ENCODE data around the gene CDX2. TPM values are rescaled to one million over a fixed set of nuclear protein-coding genes. Genes with fewer than 3 reads are reported as not detected.

CDX2 gene
- polyA plus RNA-seq, 1 experiment: not detected

GRCh38 chr13:27985600-27985999, 16.5 kb upstream of the CDX2 start:
- Histone ChIP-seq H3K9me3 (ENCODE audit: control insufficient read depth, insufficient read depth, low read length) (no peaks in the 10 kb centered on the region), H3K27ac (ENCODE audit: low read depth, low read length) (no peak overlapping the region), H3K27me3 (ENCODE audit: control insufficient read depth, insufficient read depth, low read length) (peaks cover 42% of the 10 kb centered on the region), H3K4me3 (ENCODE audit: low read depth, low read length) (no peak overlapping the region)
- ChIA-PET CTCF (interaction anchor here (0.6 to 8.3 kb wide), 12 partner anchors 12 to 1056 kb away, joined by 3 to 219 read pairs (median 8); no protein-coding TSS in a partner anchor), POLR2A (no interaction called here)
- TF ChIP-seq CTCF (IDR thresholded peaks at IDR 0.05; ENCODE audit: low read depth, low read length): no peak
- DNase-seq (ENCODE audit: low read depth, low spot score): no peak

- Histone ChIP-seq H3K9me3 (ENCODE audit: control insufficient read depth, insufficient read depth, low read length) (no peaks in the 10 kb centered on the region), H3K27me3 (ENCODE audit: control insufficient read depth, insufficient read depth, low read length) (peaks cover 58% of the 10 kb centered on the region), H3K27ac (ENCODE audit: low read depth, low read length) (no peak overlapping the region), H3K4me3 (ENCODE audit: low read depth, low read length) (no peak overlapping the region)
- ChIA-PET CTCF (interaction anchor here (0.8 to 8.3 kb wide), 8 partner anchors 12 to 622 kb away, joined by 5 to 219 read pairs (median 32); no protein-coding TSS in a partner anchor), POLR2A (no interaction called here)
- TF ChIP-seq CTCF (IDR thresholded peaks at IDR 0.05; ENCODE audit: low read depth, low read length): no peak
- DNase-seq (ENCODE audit: low read depth, low spot score): no peak
Observed at GRCh38 chr13:27982361-27982760, 13.2 kb upstream of the CDX2 start.

GRCh38 chr13:27981006-27981708, 12.0 kb upstream of the CDX2 start:
- Histone ChIP-seq H3K9me3 (ENCODE audit: control insufficient read depth, insufficient read depth, low read length) (no peaks in the 10 kb centered on the region), H3K4me3 (ENCODE audit: low read depth, low read length) (no peak overlapping the region), H3K27ac (ENCODE audit: low read depth, low read length) (no peak overlapping the region), H3K27me3 (ENCODE audit: control insufficient read depth, insufficient read depth, low read length) (peaks cover 62% of the 10 kb centered on the region)
- TF ChIP-seq CTCF (IDR thresholded peaks at IDR 0.05; ENCODE audit: low read depth, low read length): no peak
- POLR2A ChIA-PET: no interaction called here
- CTCF ChIA-PET: interaction anchor here (0.6 to 7.6 kb wide), 4 partner anchors 27 to 620 kb away, joined by 3 to 155 read pairs (median 4); no protein-coding TSS in a partner anchor
- DNase-seq (ENCODE audit: low read depth, low spot score): no peak

- peaks cover 69% of the 10 kb centered on the region for H3K27me3 ChIP-seq (ENCODE audit: control insufficient read depth, insufficient read depth, low read length)
- H3K4me3 ChIP-seq (ENCODE audit: low read depth, low read length): no peak overlapping the region
- ChIA-PET POLR2A (no interaction called here), CTCF (interaction anchor here (0.9 to 7.6 kb wide), 2 partner anchors 26 to 620 kb away, joined by 4 to 155 read pairs; no protein-coding TSS in a partner anchor)
- TF ChIP-seq CTCF (IDR thresholded peaks at IDR 0.05; ENCODE audit: low read depth, low read length): no peak
- H3K27ac ChIP-seq (ENCODE audit: low read depth, low read length): no peak overlapping the region
- DNase-seq (ENCODE audit: low read depth, low spot score): no peak
- H3K9me3 ChIP-seq (ENCODE audit: control insufficient read depth, insufficient read depth, low read length): no peaks in the 10 kb centered on the region
Observed at GRCh38 chr13:27980280-27980998, 11.3 kb upstream of the CDX2 start.

GRCh38 chr13:27979765-27980279, 10.7 kb upstream of the CDX2 start:
- TF ChIP-seq CTCF (IDR thresholded peaks at IDR 0.05; ENCODE audit: low read depth, low read length): no peak
- DNase-seq (ENCODE audit: low read depth, low spot score): no peak
- Histone ChIP-seq H3K27ac (ENCODE audit: low read depth, low read length) (no peak overlapping the region), H3K27me3 (ENCODE audit: control insufficient read depth, insufficient read depth, low read length) (peaks cover 74% of the 10 kb centered on the region), H3K4me3 (ENCODE audit: low read depth, low read length) (no peak overlapping the region), H3K9me3 (ENCODE audit: control insufficient read depth, insufficient read depth, low read length) (no peaks in the 10 kb centered on the region)
- POLR2A ChIA-PET: no interaction called here
- CTCF ChIA-PET: no interaction called here

Measured in AG04450 (cell line).